Measurements from ENCODE around the gene NOD2.

Gene NOD2

DNA sequence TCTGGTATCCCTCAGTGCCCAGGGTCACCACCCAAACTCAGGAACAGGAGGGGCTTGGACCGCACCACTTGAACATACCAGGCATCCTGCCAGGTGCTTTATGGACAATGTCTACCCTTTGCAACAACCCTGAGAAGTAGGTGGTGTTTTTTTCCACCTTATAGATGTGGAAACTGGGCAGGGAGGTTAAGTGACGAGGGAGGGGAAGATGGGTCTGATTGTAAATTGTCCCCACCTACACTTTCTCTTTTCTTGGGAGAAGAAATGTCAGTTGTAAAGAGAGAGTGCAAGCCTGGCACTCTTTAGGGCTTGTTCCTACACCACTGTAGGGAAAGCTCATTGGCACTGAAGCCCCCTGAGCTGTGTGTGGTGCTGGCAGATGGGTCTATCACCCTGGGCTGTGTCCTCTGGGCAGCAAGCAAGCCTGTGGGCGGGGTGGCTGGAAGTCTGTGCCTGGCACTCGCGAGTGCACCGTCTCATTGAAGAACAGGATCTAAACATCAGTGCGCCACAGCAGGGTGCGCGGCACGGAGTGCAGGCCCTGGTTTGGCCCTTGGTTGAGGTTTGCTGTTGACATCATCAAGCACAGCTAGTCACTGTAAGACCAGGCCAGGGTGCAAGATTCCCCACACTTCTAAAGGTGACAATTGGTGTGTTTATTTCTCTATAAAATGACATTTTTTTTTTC is 15.1 kb downstream of the NOD2 start:
- no peak for DNase-seq (ENCODE audit: low read depth)
- in situ Hi-C loops (cut with HindIII; ENCODE audit: low sequenced_read_pairs): no loop called here
- H3K4me3 ChIP-seq (ENCODE audit: low read depth, low read length): no peak overlapping the region
- TF ChIP-seq, protein P1, sequence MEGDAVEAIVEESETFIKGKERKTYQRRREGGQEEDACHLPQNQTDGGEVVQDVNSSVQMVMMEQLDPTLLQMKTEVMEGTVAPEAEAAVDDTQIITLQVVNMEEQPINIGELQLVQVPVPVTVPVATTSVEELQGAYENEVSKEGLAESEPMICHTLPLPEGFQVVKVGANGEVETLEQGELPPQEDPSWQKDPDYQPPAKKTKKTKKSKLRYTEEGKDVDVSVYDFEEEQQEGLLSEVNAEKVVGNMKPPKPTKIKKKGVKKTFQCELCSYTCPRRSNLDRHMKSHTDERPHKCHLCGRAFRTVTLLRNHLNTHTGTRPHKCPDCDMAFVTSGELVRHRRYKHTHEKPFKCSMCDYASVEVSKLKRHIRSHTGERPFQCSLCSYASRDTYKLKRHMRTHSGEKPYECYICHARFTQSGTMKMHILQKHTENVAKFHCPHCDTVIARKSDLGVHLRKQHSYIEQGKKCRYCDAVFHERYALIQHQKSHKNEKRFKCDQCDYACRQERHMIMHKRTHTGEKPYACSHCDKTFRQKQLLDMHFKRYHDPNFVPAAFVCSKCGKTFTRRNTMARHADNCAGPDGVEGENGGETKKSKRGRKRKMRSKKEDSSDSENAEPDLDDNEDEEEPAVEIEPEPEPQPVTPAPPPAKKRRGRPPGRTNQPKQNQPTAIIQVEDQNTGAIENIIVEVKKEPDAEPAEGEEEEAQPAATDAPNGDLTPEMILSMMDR (IDR thresholded peaks at IDR 0.05; ENCODE audit: low read depth, low read length, missing control alignments): no peak

DNA sequence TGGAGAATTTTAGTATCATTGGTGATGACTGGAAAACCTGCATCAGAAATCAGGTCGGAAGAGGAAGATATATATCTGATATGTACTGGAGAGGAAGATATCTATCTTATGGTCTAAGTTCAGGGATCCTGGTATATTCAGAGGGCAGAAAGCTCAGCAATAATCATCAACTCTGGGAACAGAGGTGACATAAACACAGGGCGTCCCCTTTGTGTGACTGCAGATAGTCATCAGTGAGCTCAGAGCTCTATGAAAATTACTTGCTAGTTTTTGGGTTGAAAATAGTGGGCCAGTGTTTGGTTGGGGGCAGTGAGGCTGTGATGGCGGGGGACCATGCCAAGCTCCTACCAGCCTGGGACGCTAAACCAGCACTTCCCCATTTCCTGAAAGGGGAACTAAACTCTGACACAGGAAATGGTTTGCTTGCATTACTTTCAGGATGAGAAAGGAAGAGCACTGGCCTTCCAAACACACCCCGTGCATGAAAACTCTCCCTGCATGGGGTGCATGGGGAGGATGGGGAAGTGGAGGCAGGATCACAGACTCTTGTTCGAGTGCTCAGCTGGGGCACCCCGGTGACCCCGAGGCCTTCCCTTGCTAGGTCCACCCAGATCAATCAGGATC is 15.8 kb downstream of the NOD2 start:
- TF ChIP-seq, protein P1 (IDR thresholded peaks at IDR 0.05; ENCODE audit: low read depth, low read length, missing control alignments): no peak
- no peak overlapping the region for H3K4me3 ChIP-seq (ENCODE audit: low read depth, low read length)
- no peak for DNase-seq (ENCODE audit: low read depth)
- in situ Hi-C loops (cut with HindIII; ENCODE audit: low sequenced_read_pairs): no loop called here

DNA sequence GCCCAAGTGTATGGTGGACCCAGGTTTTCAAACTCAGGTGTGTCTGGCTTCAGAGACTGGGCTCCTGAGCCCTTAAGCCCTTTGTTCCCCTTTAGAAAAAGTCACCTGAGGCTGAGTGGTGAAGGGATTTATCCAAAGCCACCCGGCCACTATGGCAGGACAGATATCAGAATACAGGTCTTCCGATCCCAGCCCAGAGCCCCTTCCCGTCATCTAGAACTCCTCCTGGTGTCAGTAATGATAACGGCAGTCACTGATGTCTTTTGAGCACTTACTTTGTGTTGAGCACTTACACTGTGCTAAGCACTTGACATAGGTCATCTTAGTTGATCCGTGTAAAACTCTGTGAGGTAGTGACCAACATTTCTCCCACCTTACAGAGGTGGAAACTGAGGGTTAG is 16.6 kb downstream of the NOD2 start:
- in situ Hi-C loops (cut with HindIII; ENCODE audit: low sequenced_read_pairs): no loop called here
- no peak overlapping the region for H3K4me3 ChIP-seq (ENCODE audit: low read depth, low read length)

DNA sequence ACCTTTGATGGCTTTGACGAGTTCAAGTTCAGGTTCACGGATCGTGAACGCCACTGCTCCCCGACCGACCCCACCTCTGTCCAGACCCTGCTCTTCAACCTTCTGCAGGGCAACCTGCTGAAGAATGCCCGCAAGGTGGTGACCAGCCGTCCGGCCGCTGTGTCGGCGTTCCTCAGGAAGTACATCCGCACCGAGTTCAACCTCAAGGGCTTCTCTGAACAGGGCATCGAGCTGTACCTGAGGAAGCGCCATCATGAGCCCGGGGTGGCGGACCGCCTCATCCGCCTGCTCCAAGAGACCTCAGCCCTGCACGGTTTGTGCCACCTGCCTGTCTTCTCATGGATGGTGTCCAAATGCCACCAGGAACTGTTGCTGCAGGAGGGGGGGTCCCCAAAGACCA is 17.6 kb downstream of the NOD2 start:
- TF ChIP-seq, protein P1 (IDR thresholded peaks at IDR 0.05; ENCODE audit: low read depth, low read length, missing control alignments): no peak
- in situ Hi-C loops (cut with HindIII; ENCODE audit: low sequenced_read_pairs): no loop called here
- no peak for DNase-seq (ENCODE audit: low read depth)
- H3K4me3 ChIP-seq (ENCODE audit: low read depth, low read length): no peak overlapping the region

More for the DNA sequence above, 16.6 kb downstream of the NOD2 start:
- TF ChIP-seq, protein P1 (IDR thresholded peaks at IDR 0.05; ENCODE audit: low read depth, low read length, missing control alignments): no peak
- no peak for DNase-seq (ENCODE audit: low read depth)

DNA sequence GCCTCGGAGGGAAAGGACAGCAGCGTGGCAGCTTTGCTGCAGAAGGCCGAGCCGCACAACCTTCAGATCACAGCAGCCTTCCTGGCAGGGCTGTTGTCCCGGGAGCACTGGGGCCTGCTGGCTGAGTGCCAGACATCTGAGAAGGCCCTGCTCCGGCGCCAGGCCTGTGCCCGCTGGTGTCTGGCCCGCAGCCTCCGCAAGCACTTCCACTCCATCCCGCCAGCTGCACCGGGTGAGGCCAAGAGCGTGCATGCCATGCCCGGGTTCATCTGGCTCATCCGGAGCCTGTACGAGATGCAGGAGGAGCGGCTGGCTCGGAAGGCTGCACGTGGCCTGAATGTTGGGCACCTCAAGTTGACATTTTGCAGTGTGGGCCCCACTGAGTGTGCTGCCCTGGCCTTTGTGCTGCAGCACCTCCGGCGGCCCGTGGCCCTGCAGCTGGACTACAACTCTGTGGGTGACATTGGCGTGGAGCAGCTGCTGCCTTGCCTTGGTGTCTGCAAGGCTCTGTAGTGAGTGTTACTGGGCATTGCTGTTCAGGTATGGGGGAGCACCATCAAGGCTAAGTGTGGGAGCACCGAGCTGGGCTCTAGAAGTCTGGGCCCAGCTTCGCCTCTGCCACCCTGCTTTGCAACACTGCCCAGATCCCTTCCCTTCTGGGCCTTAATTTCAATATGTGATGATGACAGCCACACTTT is 18.6 kb downstream of the NOD2 start:
- no peak for DNase-seq (ENCODE audit: low read depth)

DNA sequence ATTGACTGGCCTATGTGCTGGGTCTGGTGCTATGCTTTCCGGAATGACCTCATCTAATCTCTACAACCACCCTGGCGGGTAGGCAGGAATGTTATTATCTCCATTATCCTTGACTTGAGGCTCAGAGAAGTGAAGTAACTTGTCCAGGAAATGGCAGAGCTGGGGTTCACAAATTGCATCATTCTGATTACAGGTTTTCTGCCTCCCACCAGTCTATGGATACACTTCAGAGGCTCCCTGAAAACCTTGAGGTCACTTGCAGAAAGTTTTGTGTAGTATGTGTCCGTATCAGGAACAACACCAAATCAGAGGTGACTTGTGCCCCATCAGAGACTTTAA is 19.1 kb downstream of the NOD2 start:
- in situ Hi-C loops (cut with HindIII; ENCODE audit: low sequenced_read_pairs): no loop called here
- no peak for DNase-seq (ENCODE audit: low read depth)

More for the DNA sequence above, 18.6 kb downstream of the NOD2 start:
- in situ Hi-C loops (cut with HindIII; ENCODE audit: low sequenced_read_pairs): no loop called here
- TF ChIP-seq, protein P1 (IDR thresholded peaks at IDR 0.05; ENCODE audit: low read depth, low read length, missing control alignments): no peak
- H3K4me3 ChIP-seq (ENCODE audit: low read depth, low read length): no peak overlapping the region

More for the DNA sequence above, 19.1 kb downstream of the NOD2 start:
- TF ChIP-seq, protein P1 (IDR thresholded peaks at IDR 0.05; ENCODE audit: low read depth, low read length, missing control alignments): no peak
- no peak overlapping the region for H3K4me3 ChIP-seq (ENCODE audit: low read depth, low read length)
